ENCODE measurements around the gene RANBP1.

DNA sequence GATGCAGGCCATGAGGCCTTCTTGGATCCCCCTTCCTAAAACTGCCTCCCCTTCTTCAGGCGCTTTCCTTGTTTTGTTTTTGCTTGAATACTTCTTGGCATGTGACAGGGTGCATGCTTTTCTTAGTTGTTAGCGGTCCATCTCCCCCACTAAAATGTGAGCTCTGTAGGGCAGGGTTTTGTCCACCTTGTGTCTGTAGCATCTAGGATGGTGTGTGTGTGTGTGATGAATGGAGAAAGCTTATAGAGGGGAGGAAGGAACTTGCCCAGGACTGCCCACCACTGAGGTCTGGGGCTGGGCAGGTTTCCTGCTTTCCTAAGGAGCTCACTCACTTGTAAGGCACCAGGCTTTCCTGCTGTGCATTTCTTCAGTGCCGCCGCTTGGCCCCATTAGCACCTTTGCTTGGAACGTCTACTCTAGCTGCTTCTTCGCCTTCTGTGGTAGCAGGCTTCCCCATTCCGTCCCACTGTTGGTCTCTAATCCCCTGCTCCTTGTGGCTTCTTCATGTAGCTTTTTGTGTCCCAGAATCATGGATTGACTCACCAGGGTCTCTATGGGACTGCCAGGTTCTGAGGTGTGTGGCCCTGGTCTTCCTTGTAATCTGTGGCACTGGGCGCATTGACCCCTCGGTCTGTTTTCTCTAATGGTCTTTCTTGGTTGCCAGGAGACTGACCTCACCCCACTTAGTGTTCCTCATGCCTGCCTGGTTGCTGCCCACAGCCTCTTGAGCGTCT, 32.6 kb upstream of the RANBP1 start:
- TF ChIP-seq GATA3 (IDR thresholded peaks at IDR 0.05; ENCODE audit: low read depth, low read length) (no peak), GATA2 (IDR thresholded peaks at IDR 0.05; ENCODE audit: low read depth, low read length) (no peak)

All from SH-SY5Y (cell line).